OCI-LY7 (cell line): ENCODE results near the gene CUX1. TPM values are rescaled to one million over a fixed set of nuclear protein-coding genes. Genes with fewer than 3 reads are reported as not detected.
A peak's percentile ranks its signal among the peaks of the same experiment; 100 is the strongest.

Experiments
- BruUV-seq: library from RNA; stranded (reverse); fragments of 400-500 nt; replicated peaks from 2 replicates; lab custom pipeline; 2021; lab: Mats Ljungman, UMichigan
- CTCF ChIA-PET: fragments of 300-600 bp; sonication (Branson Sonifier 250); formaldehyde crosslinking; loops from one replicate; lab custom pipeline; 2022; ENCODE audit warnings: antibody characterized with exemption; ENCODE audit not compliant: unreplicated experiment; lab: Charles Lee
- POLR2A ChIA-PET: fragments of 300-600 bp; sonication (Branson Sonifier 250); formaldehyde crosslinking; loops from one replicate; lab custom pipeline; 2022; ENCODE audit warnings: antibody characterized with exemption; lab: Charles Lee
- DNase-seq: peaks from one replicate; pipeline ENCODE4 v3.0.0-alpha.2; 2015; ENCODE audit warnings: low spot score
- H2AFZ ChIP-seq: fragments of 200-600 bp; sonication (generic), shearing (Covaris generic); 2 replicates; pipeline ENCODE4 v1.6.1; 2014; ENCODE audit warnings: mild to moderate bottlenecking, antibody characterized with exemption, low read length, moderate library complexity
- H3K27ac ChIP-seq: fragments of 200-600 bp; sonication (generic); 2 replicates; pipeline ENCODE4 v1.5.1; 2014; ENCODE audit warnings: mixed run types, low read depth, mild to moderate bottlenecking, moderate library complexity, low read length, inconsistent platforms; ENCODE audit not compliant: poor library complexity, severe bottlenecking
- H3K36me3 ChIP-seq: fragments of 200-600 bp; sonication (generic); 2 replicates; pipeline ENCODE4 v1.6.1; 2014; ENCODE audit warnings: mild to moderate bottlenecking, antibody characterized with exemption, low read length, moderate library complexity, mixed read lengths; ENCODE audit not compliant: insufficient read depth
- H3K4me1 ChIP-seq: fragments of 200-600 bp; sonication (generic); 2 replicates; pipeline ENCODE4 v1.5.1; 2014; ENCODE audit warnings: mild to moderate bottlenecking, low read length; ENCODE audit not compliant: insufficient read depth, poor library complexity, severe bottlenecking
- H3K4me2 ChIP-seq: fragments of 200-600 bp; sonication (generic); 2 replicates; pipeline ENCODE4 v1.6.1; 2014; ENCODE audit warnings: mild to moderate bottlenecking, low read length
- H3K4me3 ChIP-seq: fragments of 200-600 bp; sonication (generic); 2 replicates; pipeline ENCODE4 v1.5.1; 2014; ENCODE audit warnings: mild to moderate bottlenecking, low read depth, low read length; ENCODE audit not compliant: poor library complexity, severe bottlenecking
- H3K79me2 ChIP-seq: fragments of 200-600 bp; sonication (generic); 2 replicates; pipeline ENCODE4 v1.6.1; 2016; ENCODE audit warnings: low read depth, mild to moderate bottlenecking, low read length, moderate library complexity, mixed read lengths; ENCODE audit not compliant: insufficient read depth
- H3K9me2 ChIP-seq: fragments of 200-600 bp; sonication (generic); 2 replicates; pipeline ENCODE4 v1.6.1; 2016; ENCODE audit warnings: mild to moderate bottlenecking, low read length, mixed read lengths; ENCODE audit not compliant: insufficient read depth
- H3K9me3 ChIP-seq: fragments of 200-600 bp; sonication (generic); 2 replicates; pipeline ENCODE4 v1.6.1; 2014; ENCODE audit warnings: mild to moderate bottlenecking, mixed run types, low read length, mixed read lengths
- H4K20me1 ChIP-seq: fragments of 200-600 bp; sonication (generic); 2 replicates; pipeline ENCODE4 v1.6.1; 2014; ENCODE audit warnings: mild to moderate bottlenecking, antibody characterized with exemption, low read length, moderate library complexity, mixed read lengths; ENCODE audit not compliant: insufficient read depth
- EZH2phosphoT487 ChIP-seq: fragments of 200-600 bp; sonication (generic); IDR thresholded peaks from 2 replicates; pipeline ENCODE4 v1.6.1; 2018; ENCODE audit warnings: low read depth, borderline replicate concordance, mild to moderate bottlenecking, mixed run types, antibody characterized with exemption, low read length, moderate library complexity, mixed read lengths
- intact Hi-C: fragments of 100-400 bp; cut with micrococcal nuclease; formaldehyde crosslinking; loops from one replicate; pipeline ENCODE4 v1.10.0; 2022; ENCODE audit not compliant: unreplicated experiment
- total RNA-seq, 2 experiments: library from RNA; depleted of rRNA in 1 of 2; stranded (reverse); fragments of >200 nt in 1 of 2; shearing (Covaris generic) in 1 of 2; gene quantifications; 2 replicates each; pipeline ENCODE4 v1.2.3, GENCODE V29; 2014 to 2022
- TF ChIP-seq, protein P1 (sequence below): fragments of 200-600 bp; sonication (generic); conservative IDR thresholded peaks from 2 replicates; pipeline ENCODE4 v1.5.1; 2014; ENCODE audit warnings: mild to moderate bottlenecking, antibody characterized with exemption, low read length, moderate library complexity, mixed read lengths

The CUX1 gene
- total RNA-seq, 2 experiments from 2014 or later, result 143 to 199 TPM

DNA sequence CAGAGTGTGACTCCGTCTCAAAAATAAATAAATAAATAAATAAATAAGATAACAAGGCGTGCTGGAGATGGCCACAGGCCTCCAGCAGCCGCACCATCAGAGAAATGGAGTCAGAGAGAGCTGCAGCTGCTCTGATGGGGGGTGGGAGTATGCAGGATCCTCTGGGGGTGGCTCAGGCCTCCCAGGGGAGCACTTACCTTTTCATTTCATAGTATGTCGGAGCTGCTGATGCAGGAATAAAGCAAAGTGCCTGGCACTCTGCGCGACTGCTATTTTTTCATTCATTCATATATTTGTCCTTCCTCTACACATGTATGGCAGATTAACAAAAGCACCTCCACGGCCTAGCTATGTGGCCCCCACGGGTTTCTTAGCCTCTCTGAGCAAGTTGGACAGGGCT, 175.9 kb downstream of the CUX1 start:
- TF ChIP-seq, protein P1, sequence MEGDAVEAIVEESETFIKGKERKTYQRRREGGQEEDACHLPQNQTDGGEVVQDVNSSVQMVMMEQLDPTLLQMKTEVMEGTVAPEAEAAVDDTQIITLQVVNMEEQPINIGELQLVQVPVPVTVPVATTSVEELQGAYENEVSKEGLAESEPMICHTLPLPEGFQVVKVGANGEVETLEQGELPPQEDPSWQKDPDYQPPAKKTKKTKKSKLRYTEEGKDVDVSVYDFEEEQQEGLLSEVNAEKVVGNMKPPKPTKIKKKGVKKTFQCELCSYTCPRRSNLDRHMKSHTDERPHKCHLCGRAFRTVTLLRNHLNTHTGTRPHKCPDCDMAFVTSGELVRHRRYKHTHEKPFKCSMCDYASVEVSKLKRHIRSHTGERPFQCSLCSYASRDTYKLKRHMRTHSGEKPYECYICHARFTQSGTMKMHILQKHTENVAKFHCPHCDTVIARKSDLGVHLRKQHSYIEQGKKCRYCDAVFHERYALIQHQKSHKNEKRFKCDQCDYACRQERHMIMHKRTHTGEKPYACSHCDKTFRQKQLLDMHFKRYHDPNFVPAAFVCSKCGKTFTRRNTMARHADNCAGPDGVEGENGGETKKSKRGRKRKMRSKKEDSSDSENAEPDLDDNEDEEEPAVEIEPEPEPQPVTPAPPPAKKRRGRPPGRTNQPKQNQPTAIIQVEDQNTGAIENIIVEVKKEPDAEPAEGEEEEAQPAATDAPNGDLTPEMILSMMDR, result no peak
- no peak for TF ChIP-seq EZH2phosphoT487
- no peak overlapping the region for H2AFZ ChIP-seq
- H3K27ac ChIP-seq, result peak overlapping the region; percentile 97
- H3K9me2 ChIP-seq, result no peaks in the 10 kb centered on the region
- H3K36me3 ChIP-seq, result peaks cover 38% of the 10 kb centered on the region; the same call in 1 of the 2 replicates
- no peaks in the 10 kb centered on the region for H4K20me1 ChIP-seq
- intact Hi-C loops, result loop anchor here (5.0 kb wide), 2 partner anchors 196 to 249 kb away; no protein-coding TSS in a partner anchor
- POLR2A ChIA-PET, result interaction anchor here (0.6 to 1.8 kb wide), 6 partner anchors 12 to 194 kb away, joined by 3 to 7 read pairs (median 4); no protein-coding TSS in a partner anchor
- H3K4me1 ChIP-seq, result peaks cover 97% of the 10 kb centered on the region
- H3K9me3 ChIP-seq, result no peaks in the 10 kb centered on the region
- H3K79me2 ChIP-seq, result peaks cover 71% of the 10 kb centered on the region
- BruUV-seq, result no TSS peak
- H3K4me3 ChIP-seq, result peak overlapping the region; percentile 13
- CTCF ChIA-PET, result no interaction called here
- peak overlapping the region; percentile 78 for H3K4me2 ChIP-seq
- DNase-seq, result peak; percentile 77

DNA sequence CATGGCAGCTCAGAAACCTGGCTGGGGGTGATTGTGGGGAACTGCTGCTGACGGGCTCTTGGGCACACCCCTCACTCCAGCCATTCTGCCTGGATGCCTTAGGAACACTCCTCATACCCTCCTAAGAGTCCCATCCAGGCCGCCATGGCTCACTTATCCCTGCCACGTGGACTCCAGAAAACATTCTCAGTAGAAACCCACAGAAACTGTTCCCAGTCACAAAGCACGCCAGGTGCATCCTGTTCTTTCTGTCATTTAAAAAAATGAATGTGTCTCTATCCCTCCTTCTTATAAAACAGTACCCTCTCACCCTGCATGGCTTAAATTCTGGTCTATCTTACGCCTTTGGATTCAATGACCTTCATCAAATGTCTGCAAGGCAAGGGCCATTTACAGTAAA, 177.7 kb downstream of the CUX1 start:
- Histone ChIP-seq H3K4me3 (peak overlapping the region; percentile 12), H3K9me3 (no peaks in the 10 kb centered on the region), H3K4me2 (peak overlapping the region; percentile 78), H3K36me3 (peaks cover 44% of the 10 kb centered on the region; the same call in 1 of the 2 replicates), H3K79me2 (peaks cover 83% of the 10 kb centered on the region), H3K9me2 (no peaks in the 10 kb centered on the region), H2AFZ (no peak overlapping the region), H4K20me1 (0 out of 2 replicates have a peak, but pooled peaks cover 1% of the 10 kb centered on the region), H3K4me1 (peaks cover 97% of the 10 kb centered on the region), H3K27ac (peak overlapping the region; percentile 97)
- peak; percentile 73 for DNase-seq
- ChIA-PET POLR2A (interaction anchor here (1.3 kb wide), 1 partner anchor 122 kb away, joined by 3 read pairs; no protein-coding TSS in a partner anchor), CTCF (no interaction called here)
- TSS peak; percentile 18 for BruUV-seq
- TF ChIP-seq, protein P1, result no peak
- TF ChIP-seq EZH2phosphoT487, result no peak
- intact Hi-C loops, result no loop called here

DNA sequence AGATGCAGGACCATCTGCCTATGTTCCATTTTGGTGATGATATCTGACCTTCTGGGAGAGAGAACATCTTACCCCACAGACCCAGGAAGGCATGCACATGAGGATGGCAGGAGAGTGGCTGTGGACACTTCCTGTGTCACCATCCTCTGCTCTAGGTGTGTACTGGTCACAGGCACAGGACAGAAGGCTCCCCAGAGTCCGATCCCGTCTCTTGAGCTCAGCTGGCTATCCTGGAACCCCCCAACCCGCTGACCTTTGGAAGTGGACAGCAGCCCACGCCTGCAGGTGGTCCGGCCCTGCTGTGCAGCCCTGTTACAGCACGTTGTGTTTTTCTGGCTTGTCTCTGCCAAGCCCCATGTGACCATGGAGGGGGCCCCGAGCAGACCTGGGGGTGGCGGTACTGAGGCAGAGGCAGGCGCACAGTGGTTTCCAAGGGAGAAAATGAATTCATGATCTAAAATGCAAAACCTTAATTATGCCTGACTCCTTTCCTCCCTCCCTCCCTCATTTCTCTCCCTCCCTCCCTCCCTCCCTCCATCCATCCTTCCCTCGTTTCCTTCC, 178.8 kb downstream of the CUX1 start:
- intact Hi-C loops, result no loop called here
- peak; percentile 49 for DNase-seq

More for the DNA sequence above, 178.8 kb downstream of the CUX1 start:
- ChIA-PET POLR2A (interaction anchor here (0.5 to 0.7 kb wide), 2 partner anchors 39 to 138 kb away, joined by 3 to 4 read pairs; no protein-coding TSS in a partner anchor), CTCF (no interaction called here)
- Histone ChIP-seq H4K20me1 (0 out of 2 replicates have a peak, but pooled peaks cover 8% of the 10 kb centered on the region), H3K4me3 (no peak overlapping the region), H3K4me1 (peaks cover 100% of the 10 kb centered on the region), H2AFZ (no peak overlapping the region), H3K9me3 (no peaks in the 10 kb centered on the region), H3K79me2 (peaks cover 94% of the 10 kb centered on the region), H3K36me3 (peaks cover 55% of the 10 kb centered on the region; the same call in 1 of the 2 replicates), H3K4me2 (peak overlapping the region; percentile 78), H3K27ac (peak overlapping the region; percentile 97), H3K9me2 (no peaks in the 10 kb centered on the region)
- no peak for TF ChIP-seq EZH2phosphoT487
- TF ChIP-seq, protein P1, result peak; percentile 51; the same call in 1 of the 2 replicates
- no TSS peak for BruUV-seq
